MCF 10A (cell line): Measurements from ENCODE around the gene HOXC11. TPM values are rescaled to one million over a fixed set of nuclear protein-coding genes. Genes with fewer than 3 reads are reported as not detected.
A peak's percentile ranks its signal among the peaks of the same experiment; 100 is the strongest.

Experiments used
- BruUV-seq: library from RNA; stranded (reverse); fragments of 400-500 nt; replicated peaks from 2 replicates; lab custom pipeline; 2021; lab: Mats Ljungman, UMichigan
- CTCF ChIA-PET: fragments of 300-600 bp; sonication (Branson Sonifier 250); formaldehyde crosslinking; extraction: SDS; loops from one replicate; lab custom pipeline; 2021; ENCODE audit warnings: antibody characterized with exemption, inconsistent platforms; lab: Yijun Ruan, JAX
- POLR2A ChIA-PET: fragments of 300-600, 350-650 bp; sonication (Branson Sonifier 250); formaldehyde crosslinking; extraction: SDS; loops from one replicate; lab custom pipeline; 2020; ENCODE audit warnings: antibody characterized with exemption, inconsistent platforms; lab: Yijun Ruan, JAX
- DNase-seq: peaks from one replicate; pipeline ENCODE4 v3.0.0-alpha.2; 2018; ENCODE audit not compliant: unreplicated experiment
- H3K27ac Mint-ChIP-seq: one replicate; pipeline ENCODE4 v1.8.0; 2022; ENCODE audit warnings: mild to moderate bottlenecking, low read depth, mixed read lengths; ENCODE audit not compliant: unreplicated experiment
- H3K27me3 Mint-ChIP-seq: one replicate; pipeline ENCODE4 v1.8.0; 2022; ENCODE audit warnings: mixed read lengths; ENCODE audit not compliant: insufficient read depth, unreplicated experiment
- H3K36me3 Mint-ChIP-seq: one replicate; pipeline ENCODE4 v1.8.0; 2022; ENCODE audit warnings: mild to moderate bottlenecking, moderate library complexity, mixed read lengths; ENCODE audit not compliant: insufficient read depth, unreplicated experiment
- H3K4me1 Mint-ChIP-seq: one replicate; pipeline ENCODE4 v1.8.0; 2022; ENCODE audit warnings: mixed read lengths; ENCODE audit not compliant: insufficient read depth, unreplicated experiment
- H3K4me3 Mint-ChIP-seq: one replicate; pipeline ENCODE4 v1.8.0; 2022; ENCODE audit warnings: mild to moderate bottlenecking, moderate library complexity, mixed read lengths; ENCODE audit not compliant: unreplicated experiment
- H3K9me3 Mint-ChIP-seq: one replicate; pipeline ENCODE4 v1.8.0; 2022; ENCODE audit warnings: mixed read lengths; ENCODE audit not compliant: unreplicated experiment
- intact Hi-C: fragments of 100-400 bp; cut with micrococcal nuclease; formaldehyde crosslinking; loops from 2 replicates; pipeline ENCODE4 v1.14.1; 2022
- microRNA-seq: library from miRNA; unstranded; fragments of <30 nt; microRNA quantifications from one replicate; pipeline ENCODE4 v1.2.0, GENCODE V29; 2022
- total RNA-seq: library from RNA; stranded (reverse); gene quantifications from 2 replicates; pipeline ENCODE4 v1.2.3, GENCODE V29; 2022
- TF ChIP-seq, protein P1 (sequence below): fragments of 200-600 bp; IDR thresholded peaks from one replicate; pipeline ENCODE4 v1.8.0; 2022; ENCODE audit warnings: antibody characterized with exemption, mild to moderate bottlenecking; ENCODE audit not compliant: unreplicated experiment

The HOXC11 gene
- total RNA-seq, 1 experiment from 2014 or later: 1.2 TPM

DNA sequence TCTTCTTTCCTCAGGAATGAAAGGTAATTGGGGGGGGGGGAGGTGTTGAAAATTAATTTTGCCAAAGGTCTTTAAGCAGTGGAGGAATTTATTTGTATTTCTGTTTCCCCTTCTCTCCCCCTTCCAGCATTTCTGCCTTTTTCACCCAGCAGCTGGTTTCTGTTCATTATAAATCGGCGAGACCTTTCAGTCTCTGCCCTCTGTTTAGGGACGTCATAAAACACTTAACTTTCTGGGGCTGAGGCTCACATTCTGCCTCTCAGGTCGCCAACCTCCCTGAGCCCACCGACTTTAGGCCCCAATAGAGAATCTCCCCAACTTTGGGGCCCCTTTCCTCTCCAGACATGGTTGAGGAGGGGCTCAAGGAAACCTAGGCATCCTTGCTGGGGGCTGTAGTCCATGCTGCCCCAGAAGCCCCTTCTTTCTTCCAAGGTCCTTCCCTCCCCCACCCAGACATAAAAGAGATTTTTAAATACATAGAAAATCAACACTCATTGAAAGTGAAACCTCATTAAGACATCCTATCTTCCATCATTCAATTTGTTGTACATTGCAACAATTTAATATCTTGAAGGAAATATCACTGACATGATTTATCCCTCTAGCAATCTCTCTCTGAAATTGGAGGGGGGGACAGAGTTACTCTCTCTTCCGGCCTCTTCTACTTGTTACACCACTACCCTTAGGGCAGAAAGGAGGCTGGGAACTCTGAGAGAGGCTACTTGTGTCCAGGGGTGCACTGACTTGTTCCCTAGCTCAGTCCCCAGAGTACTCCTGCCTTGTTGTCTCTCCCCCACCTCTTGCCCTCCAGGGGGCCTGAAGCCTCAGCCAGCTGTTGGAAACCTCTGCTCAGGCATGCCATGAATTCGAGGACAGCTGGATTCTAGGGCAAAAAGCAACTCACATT, 52.8 kb downstream of the HOXC11 start:
- intact Hi-C loops: no loop called here
- H3K4me1 Mint-ChIP-seq: peaks cover 9% of the 10 kb centered on the region
- CTCF ChIA-PET: interaction anchor here (0.6 to 9.4 kb wide), 5 partner anchors 18 to 181 kb away, joined by 3 to 233 read pairs (median 6); partner anchors contain the start of gene SMUG1
- no peaks in the 10 kb centered on the region for H3K9me3 Mint-ChIP-seq
- H3K36me3 Mint-ChIP-seq: peaks cover 15% of the 10 kb centered on the region
- TF ChIP-seq, protein P1, sequence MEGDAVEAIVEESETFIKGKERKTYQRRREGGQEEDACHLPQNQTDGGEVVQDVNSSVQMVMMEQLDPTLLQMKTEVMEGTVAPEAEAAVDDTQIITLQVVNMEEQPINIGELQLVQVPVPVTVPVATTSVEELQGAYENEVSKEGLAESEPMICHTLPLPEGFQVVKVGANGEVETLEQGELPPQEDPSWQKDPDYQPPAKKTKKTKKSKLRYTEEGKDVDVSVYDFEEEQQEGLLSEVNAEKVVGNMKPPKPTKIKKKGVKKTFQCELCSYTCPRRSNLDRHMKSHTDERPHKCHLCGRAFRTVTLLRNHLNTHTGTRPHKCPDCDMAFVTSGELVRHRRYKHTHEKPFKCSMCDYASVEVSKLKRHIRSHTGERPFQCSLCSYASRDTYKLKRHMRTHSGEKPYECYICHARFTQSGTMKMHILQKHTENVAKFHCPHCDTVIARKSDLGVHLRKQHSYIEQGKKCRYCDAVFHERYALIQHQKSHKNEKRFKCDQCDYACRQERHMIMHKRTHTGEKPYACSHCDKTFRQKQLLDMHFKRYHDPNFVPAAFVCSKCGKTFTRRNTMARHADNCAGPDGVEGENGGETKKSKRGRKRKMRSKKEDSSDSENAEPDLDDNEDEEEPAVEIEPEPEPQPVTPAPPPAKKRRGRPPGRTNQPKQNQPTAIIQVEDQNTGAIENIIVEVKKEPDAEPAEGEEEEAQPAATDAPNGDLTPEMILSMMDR: no peak
- no peak overlapping the region for H3K27ac Mint-ChIP-seq
- H3K27me3 Mint-ChIP-seq: no peaks in the 10 kb centered on the region
- POLR2A ChIA-PET: interaction anchor here (2.7 to 3.7 kb wide), 2 partner anchors 9 to 26 kb away, joined by 12 to 35 read pairs; partner anchors contain the start of gene HOXC9
- no TSS peak for BruUV-seq
- no peak for DNase-seq
- H3K4me3 Mint-ChIP-seq: no peak overlapping the region

DNA sequence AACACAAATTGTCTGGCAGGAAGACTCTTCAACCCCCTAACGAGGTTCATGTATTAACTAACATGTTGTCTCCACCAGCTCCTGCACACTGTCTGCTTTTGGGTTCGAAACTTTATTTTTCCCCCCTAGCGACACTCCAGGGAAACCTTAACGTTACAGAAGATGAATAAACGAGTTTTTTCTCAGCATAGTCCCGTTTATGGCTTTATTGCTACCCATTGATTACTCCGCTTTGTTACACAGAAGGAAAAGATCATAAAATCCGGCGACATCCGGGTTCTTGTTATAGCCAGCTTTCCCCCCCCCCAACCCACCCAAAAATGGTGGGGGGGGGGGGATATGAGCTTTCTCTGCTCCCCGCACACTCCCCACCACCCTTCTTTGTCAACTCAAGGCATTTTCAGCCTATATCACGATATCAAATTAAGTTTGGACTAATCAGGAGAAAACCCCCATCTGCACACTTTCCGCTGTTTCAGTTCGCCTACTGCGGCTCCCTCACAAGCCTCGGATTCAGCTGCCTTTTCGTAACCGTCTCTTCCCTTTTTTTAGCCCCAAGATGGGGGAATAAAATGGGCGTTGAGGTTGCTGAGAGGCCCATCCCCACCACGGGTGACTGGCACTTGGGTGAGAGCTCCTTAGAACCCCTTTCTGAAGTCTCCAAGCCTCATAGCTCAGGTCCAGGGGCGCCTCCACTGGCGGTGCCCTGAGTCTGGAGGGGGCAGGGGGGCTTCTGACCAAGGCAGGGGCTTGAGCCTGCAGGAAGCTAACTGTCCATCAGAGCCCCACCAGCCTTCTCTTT, 53.9 kb downstream of the HOXC11 start:
- CTCF ChIA-PET: interaction anchor here (0.7 to 9.4 kb wide), 8 partner anchors 11 to 307 kb away, joined by 3 to 233 read pairs (median 4); partner anchors contain the start of genes HOXC8 and SMUG1
- no peaks in the 10 kb centered on the region for H3K9me3 Mint-ChIP-seq
- TF ChIP-seq, protein P1: no peak
- POLR2A ChIA-PET: interaction anchor here (2.7 to 3.7 kb wide), 2 partner anchors 10 to 27 kb away, joined by 12 to 35 read pairs; partner anchors contain the start of gene HOXC9
- peaks cover 2% of the 10 kb centered on the region for H3K4me1 Mint-ChIP-seq
- intact Hi-C loops: no loop called here
- H3K27ac Mint-ChIP-seq: peak overlapping the region; percentile 31
- H3K4me3 Mint-ChIP-seq: no peak overlapping the region
- DNase-seq: no peak
- no TSS peak for BruUV-seq
- H3K27me3 Mint-ChIP-seq: no peaks in the 10 kb centered on the region
- peaks cover 20% of the 10 kb centered on the region for H3K36me3 Mint-ChIP-seq

Small RNA genes lying within 50 kb of the gene (microRNA-seq; reads per million reads assigned to microRNA genes)
- gene MIR196A2: 14.4 reads per million, percentile 54 among the genes with 10 or more reads in this experiment

Other genes with a start within 250 kb of the HOXC11 start
- gene CALCOCO1, start 245.7 kb upstream of the HOXC11 start, total RNA-seq: 49.4 and 74.6 TPM in 2 replicates
- not detected in 2 replicates for gene CISTR, start 221.1 kb upstream of the HOXC11 start, total RNA-seq
- gene HOXC13, start 34.3 kb upstream of the HOXC11 start, total RNA-seq: 5.3 and 6.0 TPM in 2 replicates
- gene HOXC12, start 18.2 kb upstream of the HOXC11 start, total RNA-seq: not detected in 2 replicates
- 1.5 and 2.0 TPM in 2 replicates for gene HOTAIR, start 1.8 kb downstream of the HOXC11 start, total RNA-seq
- gene HOXC10, start 12.0 kb downstream of the HOXC11 start, total RNA-seq: not detected in 2 replicates
- 5.2 and 6.0 TPM in 2 replicates for gene HOXC9, start 27.0 kb downstream of the HOXC11 start, total RNA-seq
- gene HOXC8, start 35.9 kb downstream of the HOXC11 start, total RNA-seq: 6.0 and 6.9 TPM in 2 replicates
- gene HOXC6, start 55.3 kb downstream of the HOXC11 start, total RNA-seq: 7.1 and 11.5 TPM in 2 replicates
- gene HOXC5, start 59.9 kb downstream of the HOXC11 start, total RNA-seq: 0.74 TPM in 1 of 2 replicates, not detected in the other
- 1.7 and 1.8 TPM in 2 replicates for gene HOXC4, start 80.7 kb downstream of the HOXC11 start, total RNA-seq
- gene SMUG1, start 215.9 kb downstream of the HOXC11 start, total RNA-seq: 42.6 and 52.8 TPM in 2 replicates